HCEC 1CT (cell line): ENCODE results near the gene CAPN11.
"Not testable (repeated sequence)": the region's sequence is repeated elsewhere in the genome, so short reads cannot be mapped to it uniquely, and the experiment has no call there.

Experiments
- DNase-seq: peaks from one replicate; pipeline ENCODE4 v3.0.0-alpha.2; 2017

Gene CAPN11

DNA sequence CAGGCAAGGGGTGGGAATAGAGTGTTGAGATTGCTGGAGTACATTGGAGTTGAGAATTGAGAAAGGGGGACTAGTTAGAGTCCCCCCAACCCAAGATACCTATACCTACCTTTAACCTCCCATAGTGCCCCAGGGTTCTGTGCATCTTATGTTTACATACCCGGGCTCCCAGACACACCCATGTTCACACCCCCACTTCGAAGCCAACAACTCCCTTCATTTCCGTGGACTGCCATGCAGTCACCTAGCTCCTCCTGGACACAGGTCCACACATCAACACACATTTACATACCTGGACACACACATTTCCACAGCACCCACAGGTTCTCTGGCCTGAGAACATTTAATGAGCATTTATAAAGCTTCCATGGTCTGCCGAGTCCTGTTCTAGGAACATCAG is 26.1 kb upstream of the CAPN11 start:
- DNase-seq = no peak

DNA sequence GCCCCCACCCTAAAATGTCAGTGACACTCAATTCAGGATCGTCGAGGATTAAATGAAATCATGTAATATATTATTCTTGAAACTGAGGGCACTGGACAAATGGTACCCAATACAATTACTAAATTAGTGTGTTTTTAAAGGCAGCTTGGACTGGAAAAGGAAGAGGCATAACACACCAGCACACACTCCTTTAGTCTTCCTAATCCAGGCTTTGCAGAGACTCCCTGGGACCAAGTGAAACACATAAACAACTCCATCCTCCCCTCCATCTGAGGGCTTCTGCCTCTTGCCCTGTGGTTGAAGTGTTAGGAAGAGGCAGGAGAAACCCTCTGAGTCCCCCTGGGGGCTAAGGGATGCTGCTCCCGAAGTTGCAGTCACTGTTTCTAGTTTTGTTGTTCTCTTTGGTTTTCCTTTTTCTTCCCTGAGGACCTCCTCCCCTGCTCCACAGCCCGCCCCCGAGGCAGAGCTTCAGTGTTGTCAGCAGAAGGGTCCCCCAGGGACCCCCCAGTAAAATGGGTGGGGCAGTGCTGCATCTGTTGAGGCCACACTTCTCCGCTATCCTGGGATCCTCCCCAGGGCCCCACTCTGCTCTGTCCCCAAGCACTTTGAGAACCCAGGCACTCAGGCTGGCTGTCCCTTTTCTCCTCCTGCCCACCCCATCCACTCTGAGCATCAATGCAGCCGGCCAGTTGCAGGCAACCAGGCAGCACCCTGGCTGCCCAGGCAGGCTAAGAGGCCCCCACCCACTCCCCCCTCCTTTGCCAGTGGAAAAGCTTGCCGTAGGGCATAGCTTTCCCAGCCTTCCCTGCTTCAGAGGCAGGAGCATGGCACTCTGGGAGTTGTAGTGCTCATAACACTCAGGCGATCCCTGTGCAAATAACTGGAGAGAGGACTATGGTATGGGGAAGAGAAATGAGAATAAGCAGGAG is 25.4 kb upstream of the CAPN11 start:
- no peak for DNase-seq

DNA sequence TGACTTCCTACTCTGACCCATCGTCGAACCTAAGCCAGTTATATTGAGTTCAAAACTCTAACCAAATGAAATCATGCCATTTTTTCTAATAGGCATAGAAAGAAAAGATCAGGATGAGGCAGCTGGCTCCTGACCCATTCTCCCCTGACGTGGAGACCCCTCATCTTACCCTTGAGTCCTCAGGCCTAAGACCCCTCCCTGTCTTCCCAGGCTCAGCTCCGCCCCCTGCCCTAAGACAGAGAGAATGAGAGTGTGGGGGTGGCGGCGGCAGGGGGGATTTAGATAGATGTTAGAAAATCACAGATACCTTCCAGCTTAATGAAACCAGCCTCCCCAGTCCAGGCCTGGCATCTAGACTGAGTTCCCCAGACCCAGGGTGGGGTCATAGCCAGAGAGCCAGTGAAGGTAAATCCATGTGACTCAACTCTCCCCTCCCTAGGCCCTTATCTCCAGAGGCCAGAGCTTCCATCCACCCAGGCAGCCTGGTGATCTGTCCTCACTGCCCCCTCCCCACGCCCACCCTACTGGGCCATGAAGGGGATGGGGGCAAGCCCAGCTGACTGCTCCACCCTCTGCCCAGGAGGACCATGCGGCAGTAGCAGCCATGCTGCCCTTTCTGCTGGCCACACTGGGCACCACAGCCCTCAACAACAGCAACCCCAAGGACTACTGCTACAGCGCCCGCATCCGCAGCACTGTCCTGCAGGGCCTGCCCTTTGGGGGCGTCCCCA is 24.5 kb upstream of the CAPN11 start:
- DNase-seq = no peak

DNA sequence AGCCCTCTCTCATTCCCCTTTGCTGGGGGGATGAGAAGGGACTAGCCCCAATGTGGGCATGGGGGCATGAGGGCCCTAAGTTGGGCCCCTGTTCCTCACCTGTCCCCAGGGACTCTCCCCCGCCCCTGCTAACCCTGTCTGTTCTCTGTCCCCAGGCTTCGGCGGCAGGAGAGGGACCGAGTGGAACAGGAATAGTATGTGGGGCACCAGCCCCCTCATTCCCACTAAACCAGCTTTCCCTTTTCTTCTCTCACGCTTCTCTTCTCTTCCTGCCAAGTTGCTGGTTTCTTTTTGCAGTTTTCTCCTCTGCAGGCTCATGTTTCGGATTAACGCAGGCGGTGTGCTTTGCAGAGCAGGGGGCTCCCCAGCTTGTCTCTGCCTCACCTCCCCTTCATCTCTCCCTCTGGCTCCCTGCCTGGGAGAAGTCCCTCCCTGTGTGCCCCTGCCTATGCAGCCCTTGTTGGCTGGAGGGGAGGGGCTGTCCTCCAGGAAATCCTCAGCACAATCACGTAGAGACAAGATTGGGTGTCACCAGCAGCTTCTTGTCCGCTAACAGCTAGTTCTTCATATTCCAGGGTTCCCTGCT is 23.4 kb upstream of the CAPN11 start:
- DNase-seq = no peak

DNA sequence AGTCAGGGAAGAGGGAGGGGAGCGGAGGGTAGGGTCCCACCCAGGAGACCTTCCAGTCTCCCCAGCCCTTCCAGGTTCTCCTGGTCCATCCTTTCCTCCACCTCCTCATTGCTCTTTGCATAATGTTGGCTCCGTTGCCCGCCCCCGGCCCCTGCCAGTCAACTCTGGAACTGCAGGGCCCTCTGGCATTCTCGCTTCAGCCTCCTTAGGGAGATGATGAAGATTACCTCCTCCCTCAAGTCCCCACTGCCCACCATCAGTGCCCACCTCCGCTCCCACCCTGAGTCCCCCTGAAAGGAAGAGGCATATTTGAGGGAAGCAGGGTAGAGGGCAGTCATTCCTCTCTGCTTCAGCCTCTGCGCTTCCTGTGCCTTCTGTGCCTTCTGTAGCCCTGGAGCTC is 22.7 kb upstream of the CAPN11 start:
- DNase-seq = no peak

DNA sequence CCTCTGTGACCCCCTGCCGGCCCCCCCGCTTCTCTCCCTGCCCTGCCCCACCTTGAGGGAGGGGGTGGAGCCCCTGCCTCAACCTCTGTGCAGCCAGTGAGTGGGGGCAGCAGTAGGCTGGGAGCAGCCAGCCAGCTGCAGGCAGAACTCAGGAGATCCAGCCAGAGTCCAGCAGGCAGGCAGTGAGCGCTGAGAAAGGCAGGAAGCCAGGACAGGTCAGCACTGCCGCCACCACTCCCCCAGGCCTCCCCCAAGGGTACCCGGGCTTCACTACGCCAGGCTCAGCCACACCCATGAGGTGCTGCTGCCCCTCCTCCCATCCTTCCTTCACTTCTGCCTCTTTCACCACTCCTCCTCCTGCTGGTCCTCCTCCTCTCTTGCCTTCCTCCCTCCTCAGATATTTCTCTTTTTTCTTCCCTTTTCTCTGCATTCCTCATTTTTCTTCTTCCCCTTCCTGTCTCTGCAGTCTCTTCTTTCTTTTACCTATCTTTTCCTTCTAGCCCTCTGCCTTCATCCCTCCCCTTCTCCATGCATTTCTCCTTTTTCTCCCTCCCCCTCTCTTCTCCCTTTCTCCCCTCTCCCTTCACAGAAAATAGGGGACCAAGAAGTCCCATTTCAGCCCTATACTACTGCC is 19.8 kb upstream of the CAPN11 start:
- no peak for DNase-seq

DNA sequence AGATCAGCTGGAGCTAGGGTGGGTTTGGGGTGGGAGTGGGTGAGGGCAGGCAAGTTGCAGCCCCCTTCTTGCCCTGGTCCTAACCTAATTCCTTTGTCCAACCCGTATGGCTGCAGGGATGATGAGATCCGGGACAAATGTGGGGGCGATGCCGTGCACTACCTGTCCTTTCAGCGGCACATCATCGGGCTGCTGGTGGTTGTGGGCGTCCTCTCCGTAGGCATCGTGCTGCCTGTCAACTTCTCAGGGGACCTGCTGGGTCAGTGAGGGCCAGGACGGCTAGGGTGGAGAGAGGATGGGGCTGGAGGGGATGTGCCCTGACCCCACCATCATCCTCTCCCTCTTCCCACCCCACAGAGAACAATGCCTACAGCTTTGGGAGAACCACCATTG is 19.3 kb upstream of the CAPN11 start:
- no peak for DNase-seq

DNA sequence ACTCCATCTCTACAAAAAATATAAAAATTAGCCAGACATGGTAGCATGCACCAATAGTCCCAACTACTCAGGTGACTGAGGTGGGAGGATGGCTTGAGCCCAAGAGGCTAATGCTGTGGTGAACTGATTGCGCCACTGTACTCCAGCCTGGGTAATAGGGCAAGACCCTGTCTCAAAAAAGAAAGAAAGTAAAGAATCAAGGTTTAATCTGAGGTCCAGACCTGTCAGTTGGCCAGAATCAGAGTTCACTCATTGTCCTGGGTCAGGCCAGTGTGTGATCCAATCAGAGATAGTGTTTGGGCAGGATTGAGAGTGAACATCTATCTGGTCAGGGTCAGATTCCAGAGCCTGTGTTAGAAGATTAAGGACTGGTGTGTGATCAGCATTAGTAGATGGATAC is 15.8 kb upstream of the CAPN11 start:
- no peak for DNase-seq

DNA sequence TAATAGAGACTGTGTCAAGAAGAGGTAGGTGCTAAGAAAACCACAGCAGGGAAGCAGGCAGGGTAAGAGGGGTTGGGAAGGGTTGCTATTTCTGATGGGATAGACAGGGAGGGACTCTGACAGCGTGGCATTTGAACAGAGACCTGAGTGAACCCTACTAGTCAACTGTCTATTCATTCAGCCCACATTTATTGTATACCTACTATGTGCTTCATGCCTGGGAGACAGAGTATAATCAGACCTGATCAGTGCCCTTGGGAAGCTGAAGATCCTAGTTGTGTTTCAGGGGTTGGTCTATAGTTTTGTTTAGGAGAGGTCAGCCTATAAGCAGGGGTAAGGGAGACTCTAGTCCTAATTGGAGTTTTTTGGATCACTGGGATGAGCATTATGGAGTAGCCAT is 14.9 kb upstream of the CAPN11 start:
- DNase-seq = no peak

DNA sequence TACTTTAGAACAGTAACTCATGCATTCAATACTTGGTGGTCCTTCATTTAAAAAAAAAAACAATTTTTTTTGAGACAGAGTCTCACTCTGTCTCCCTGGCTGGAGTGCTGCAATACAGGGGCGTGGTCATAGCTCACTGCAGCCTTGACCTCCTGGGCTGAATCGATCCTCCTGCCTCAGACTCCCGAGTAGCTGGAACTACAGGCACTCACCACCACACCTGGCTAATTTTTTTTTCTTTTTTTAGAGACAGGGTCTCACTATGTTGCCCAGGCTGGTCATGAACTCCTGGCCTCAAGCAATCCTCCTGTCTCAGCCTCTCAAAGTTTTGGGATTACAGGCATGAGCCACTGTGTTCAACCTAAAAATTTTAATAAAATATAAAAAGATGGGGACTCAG is 14.1 kb upstream of the CAPN11 start:
- not testable (repeated sequence) for DNase-seq

DNA sequence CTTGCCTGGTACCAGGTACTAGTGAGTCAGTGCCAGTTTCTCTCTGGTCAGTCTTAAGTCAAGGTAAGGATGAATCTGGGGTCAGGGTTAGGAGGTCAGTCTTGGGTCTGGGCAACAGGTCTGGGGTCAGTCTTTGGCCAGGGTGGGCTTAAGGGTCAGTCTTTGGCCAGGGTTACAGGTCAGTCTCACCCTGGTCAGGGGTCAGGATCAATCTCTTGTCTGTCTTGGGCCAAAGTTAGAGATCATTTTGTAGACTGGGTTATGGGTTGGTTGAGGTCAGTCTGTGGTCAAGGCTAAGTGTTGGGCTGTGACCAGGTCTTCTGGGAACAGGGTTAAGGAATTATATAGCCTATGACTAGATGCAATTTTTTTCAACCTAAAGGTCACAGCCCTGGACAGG is 12.8 kb upstream of the CAPN11 start:
- no peak for DNase-seq

DNA sequence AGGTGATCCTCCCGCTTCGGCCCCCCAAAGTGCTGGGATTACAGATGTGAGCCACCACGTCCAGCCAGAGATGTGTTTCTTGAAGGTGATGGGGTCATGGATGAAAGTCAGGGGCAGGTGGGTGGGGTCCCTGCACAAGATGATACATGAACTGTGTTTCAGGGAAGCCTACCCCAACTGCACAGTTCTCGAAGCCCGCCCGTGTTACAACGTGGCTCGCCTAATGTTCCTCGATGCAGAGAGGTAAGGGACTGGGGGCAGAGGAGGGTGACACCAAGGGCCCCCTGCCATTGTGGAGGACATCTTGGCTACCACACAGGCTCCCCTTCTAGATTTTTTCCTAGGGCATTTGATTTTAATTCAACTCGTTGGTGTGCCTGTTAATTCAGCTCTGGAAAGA is 11.9 kb upstream of the CAPN11 start:
- no peak for DNase-seq

DNA sequence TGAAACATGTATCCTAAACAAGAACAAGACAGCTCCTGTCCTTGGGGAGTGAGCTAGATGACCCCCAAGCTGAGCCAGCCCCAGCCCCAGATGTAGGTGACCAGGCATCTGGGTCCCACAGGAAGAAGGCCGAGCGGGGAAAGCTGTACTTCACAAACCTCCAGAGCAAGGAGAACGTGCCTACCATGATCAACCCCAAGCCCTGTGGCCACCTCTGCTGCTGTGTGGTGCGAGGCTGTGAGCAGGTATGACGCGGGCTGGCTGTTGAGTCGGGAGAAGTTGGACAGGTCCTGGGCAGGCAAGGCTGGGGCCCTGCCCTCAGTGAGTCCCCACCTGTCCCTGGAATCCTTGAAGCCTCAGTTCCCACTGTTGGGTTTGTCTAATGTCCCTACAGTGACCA is 11.4 kb upstream of the CAPN11 start:
- no peak for DNase-seq

DNA sequence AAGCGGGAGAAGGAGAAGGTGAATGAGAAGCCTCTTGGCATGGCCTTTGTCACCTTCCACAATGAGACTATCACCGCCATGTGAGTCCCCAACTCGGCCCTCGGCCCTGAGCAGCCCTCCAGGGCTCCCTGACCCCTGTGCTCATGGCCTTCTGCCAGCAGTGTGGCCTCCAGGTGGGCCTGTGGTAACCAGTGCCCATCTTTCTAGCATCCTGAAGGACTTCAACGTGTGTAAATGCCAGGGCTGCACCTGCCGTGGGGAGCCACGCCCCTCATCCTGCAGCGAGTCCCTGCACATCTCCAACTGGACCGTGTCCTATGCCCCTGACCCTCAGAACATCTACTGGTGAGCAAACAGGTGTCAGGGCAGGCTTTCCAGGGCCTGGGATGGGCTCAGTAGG is 10.3 kb upstream of the CAPN11 start:
- DNase-seq = no peak

DNA sequence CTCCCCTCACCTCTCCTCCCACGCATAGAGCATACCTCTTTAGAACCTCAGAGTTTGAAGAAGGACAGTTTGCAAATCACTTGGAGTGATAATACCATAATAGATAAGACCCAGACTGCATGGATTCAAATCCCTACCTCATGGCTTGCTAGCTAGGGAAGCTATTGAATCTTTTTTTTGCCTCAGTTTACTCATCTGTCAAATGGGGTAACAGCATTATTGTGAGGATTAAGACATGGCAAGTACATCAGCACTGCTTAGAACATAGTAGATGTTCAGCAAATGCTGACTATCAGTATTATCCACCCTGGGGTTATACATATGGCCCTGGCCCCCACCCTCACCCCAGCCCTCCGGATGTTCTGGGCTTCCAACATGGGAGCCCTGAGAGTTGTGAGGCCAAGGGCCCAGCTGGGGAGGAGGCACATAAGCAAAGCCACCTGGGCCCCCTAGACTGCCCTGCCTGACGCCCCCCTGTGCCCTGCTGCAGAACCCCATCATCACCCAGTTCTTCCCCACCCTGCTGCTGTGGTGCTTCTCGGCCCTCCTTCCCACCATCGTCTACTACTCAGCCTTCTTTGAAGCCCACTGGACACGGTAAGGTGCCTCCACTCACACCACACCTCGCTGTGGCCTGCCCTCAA is 9.1 kb upstream of the CAPN11 start:
- no peak for DNase-seq

DNA sequence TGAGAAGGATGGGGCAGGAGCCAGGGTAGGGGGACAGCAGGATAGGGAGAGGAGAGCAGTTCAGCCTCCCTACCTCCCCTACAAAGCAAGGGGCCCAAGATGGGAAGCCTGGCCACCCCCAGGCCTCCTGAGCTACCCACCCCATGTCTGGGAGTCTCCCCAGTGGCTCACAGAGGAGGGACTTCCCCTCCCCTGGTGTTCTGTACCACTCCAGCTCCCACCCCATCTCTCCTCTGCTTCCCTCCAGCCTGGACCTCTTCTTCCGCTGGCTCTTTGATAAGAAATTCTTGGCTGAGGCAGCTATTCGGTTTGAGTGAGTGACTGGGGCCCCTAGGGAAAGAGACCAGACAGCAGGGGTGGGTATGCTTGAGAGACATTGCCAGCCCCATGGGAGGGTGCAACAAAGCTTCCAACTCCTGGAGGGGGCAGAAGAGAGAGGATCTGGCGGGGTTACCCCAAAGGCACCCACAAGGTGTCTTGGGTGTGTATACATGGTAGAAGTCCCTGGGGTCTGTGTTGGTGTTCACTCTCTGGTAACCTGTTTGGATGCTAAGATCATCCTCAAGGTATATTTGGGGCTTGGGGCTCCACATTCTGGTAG is 8.2 kb upstream of the CAPN11 start:
- no peak for DNase-seq

DNA sequence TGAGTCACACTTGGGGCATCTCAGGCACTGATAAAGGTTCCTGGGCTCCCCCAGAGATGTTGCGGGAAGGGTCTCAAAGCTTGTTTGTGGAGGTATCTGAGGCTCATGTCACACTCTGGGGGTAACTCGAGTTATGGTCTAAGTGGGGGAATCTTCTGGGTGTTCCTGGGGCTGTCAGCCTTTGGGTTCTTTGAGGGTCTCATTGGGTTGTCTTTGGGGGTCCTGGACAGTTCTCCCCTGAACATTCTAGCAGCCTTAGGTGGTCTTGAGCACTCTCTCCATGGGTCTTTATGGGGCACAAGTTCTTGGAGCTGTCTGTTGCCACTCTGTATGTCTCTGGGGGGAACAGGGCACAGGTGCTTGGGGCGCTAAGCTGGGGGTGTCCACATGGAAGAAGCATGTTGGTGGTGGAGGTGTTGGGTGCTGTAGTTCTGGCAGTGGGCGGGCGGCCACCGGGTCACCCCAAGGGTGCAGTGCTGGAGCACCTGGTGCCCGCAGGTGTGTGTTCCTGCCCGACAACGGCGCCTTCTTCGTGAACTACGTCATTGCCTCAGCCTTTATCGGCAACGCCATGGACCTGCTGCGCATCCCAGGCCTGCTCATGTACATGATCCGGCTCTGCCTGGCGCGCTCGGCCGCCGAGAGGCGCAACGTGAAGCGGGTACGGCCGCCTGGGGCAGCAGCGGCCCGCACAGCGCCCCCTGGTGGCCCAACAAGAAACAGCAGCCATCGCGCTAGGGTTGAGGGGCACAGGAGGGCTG is 7.1 kb upstream of the CAPN11 start:
- peak; percentile 56 for DNase-seq

DNA sequence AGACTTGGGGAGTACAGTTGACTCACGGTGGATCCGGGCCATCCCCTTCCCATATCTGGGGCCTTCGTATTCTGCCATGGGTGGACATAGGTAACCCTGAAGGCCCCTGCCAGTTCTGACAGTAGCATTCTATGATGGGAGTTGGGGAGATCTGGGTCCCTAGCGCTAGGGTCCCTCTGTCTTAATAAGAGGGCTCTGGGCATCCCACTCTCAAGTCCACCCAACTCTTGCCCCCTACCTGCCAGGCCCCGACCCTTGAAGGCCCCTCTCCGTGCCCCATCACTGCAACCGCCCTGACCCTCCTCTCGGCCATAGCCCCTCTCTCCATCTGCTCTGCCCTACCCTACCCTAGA is 6.5 kb upstream of the CAPN11 start:
- DNase-seq = no peak

DNA sequence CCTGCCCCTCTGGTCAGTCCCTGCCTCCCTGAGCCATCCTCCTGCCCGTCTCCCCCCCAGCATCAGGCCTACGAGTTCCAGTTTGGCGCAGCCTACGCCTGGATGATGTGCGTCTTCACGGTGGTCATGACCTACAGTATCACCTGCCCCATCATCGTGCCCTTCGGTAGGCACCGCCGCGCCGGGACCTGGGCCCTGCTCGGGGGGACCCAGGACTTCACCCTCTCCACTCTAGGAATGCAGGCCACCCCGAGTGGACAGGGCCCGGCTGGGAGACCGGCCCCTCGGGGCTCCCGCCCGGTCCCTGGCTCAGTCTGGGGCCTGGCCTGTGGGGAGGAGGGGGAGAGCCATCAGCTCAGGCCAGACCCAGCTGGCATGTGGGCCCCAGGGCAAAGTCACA is 6.1 kb upstream of the CAPN11 start:
- no peak for DNase-seq

DNA sequence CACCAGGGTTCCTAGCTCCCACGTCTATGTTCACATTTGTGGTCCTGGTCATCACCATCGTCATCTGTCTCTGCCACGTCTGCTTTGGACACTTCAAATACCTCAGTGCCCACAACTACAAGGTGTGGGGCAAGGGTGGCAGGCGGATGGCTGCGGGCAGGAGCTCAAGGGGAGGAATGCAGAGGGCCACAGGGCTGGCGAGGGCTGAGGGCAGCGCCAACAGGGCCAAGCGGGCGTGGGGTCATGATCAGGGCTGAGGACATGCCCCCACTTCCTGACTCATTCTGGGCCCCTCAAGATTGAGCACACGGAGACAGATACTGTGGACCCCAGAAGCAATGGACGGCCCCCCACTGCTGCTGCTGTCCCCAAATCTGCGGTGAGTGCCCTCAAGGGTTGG is 4.6 kb upstream of the CAPN11 start:
- no peak for DNase-seq

DNA sequence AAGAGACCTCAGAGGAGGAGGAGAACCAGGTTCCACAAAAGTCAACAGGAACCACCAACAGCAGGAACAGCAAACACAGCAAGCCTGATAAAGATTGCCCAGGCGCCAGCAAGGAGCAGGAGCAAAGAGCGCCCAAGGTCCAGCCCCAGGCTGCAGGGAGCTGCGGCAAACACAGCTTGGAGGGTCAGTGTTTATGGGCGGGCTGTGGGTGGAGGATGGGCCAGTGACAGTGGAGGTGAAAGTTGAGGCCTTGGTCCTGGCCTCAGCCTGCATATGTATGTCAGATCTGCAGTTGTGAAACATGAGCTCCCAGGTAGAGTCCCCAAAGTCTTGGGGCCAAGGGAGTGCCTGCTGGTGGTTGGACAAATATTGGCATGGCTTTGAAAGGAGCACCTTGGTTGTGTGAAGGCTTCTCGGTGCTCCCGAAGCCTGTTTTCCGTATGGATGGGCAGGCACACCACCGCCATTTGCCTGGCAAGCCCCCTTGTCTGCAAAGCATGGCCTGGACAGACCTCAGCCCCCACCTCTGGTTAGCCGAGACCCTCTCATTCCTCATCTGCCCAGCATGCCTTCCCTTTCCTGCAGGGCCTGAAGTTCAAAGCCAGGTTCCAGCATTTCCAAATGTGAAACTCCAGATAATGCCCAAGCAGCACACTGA is 2.0 kb upstream of the CAPN11 start:
- no peak for DNase-seq
